Hematopoietic multipotent progenitor cell treated with erythropoietin and hydrocortisone succinate and interleukin-3 and kit ligand, for 8 days (in vitro differentiated cells): ENCODE data around the gene HMX1.

Experiments used
- DNase-seq: peaks from one replicate; pipeline ENCODE4 v3.0.0-alpha.2; 2015

HMX1 gene

DNA sequence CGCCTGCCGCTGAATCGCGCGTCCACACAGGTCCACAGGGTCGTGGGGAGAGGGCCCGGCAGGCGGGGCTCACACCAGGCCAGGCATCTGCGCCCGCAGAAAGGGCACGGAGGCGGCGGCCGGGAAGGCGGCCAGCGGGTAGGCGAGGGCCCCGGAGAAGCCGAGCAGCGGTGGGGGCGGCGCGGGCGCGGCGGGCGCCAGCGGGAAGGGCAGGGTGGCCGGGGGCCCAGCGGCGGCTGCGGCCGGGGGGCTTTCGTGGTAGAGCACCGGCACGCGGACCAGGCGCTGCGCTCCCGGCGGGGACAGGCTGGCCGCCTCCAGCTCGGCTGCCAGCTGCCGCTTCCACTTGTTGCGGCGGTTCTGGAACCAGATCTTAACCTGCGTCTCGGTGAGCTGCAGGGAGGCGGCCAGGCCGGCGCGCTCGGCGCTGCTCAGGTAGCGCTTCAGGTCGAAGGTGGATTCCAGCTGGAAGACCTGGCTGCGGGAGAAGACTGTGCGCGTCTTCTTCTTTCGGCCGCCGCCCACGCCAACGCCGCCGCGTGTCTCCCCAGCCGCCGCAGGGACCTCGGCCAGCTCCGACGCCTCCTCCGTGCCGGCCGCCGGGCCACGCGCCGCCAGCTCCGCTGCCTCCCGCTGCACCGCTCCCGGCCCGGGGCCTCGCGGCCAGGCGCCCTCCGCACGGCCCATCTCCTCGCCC is 3.9 kb downstream of the HMX1 start:
- DNase-seq: no peak

- no peak for DNase-seq
These were observed 4.6 kb downstream of the HMX1 start for GRCh38 chr4:8866828-8867623.

DNA sequence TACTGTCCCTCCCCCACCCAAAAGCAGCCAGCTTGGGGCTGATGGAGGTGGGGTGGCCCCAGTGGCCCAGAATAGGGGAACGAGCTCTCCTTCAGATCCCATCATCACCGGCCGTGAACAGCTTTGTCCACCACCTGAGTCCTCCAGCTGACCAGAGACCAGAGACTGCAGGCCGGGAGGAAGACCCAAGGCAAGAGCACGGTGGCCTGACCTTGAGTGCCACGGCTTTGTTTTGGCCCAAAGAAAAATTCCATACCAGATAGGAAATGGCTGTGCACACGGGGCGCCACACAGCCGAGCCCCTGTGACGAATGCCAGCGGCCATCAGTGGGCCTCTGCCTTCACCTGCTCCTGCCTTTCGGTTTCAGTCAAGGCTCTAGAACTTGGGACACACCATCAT is 5.2 kb downstream of the HMX1 start:
- DNase-seq: no peak

- no peak for DNase-seq
These were observed 5.8 kb downstream of the HMX1 start for GRCh38 chr4:8865681-8866310.

DNA sequence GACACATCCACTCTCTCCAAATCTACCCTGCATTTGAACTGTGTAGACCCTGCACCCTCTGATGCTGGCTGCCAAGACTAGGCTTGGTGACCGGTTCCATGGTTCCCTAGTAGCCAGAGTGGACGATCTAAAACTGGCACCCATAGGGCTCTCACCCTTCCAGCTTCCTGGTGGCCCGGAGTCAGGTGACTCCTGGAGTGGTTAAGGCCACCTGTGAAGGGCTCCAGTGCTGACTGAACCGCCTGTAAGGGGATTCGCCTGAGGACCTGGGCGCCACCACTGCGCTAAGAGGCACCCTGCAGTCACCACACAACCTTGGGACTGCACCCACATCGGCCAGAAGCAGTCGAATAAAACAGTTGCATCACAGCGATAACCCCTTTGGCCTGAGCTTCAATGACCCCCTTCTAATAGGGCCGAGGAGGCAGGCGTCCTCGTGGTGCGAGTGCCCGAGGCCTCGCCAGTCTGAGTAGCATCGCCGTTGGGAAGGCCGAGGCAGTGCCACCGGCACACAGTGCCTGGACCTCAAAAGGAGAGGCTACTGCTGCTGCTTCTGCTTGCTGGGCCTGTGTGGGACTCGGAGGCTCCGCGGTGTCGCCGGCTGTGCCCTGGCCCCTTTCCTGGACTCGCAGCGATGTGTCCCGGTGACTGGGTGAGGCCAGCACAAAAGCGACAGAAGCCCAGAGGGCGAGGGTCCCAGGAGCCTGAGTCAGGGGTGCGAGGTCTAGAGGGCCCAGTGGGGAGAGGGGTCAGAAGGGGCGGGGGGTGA is 6.5 kb downstream of the HMX1 start:
- no peak for DNase-seq

- no peak for DNase-seq
These were observed 7.7 kb downstream of the HMX1 start for GRCh38 chr4:8863686-8864682.

DNA sequence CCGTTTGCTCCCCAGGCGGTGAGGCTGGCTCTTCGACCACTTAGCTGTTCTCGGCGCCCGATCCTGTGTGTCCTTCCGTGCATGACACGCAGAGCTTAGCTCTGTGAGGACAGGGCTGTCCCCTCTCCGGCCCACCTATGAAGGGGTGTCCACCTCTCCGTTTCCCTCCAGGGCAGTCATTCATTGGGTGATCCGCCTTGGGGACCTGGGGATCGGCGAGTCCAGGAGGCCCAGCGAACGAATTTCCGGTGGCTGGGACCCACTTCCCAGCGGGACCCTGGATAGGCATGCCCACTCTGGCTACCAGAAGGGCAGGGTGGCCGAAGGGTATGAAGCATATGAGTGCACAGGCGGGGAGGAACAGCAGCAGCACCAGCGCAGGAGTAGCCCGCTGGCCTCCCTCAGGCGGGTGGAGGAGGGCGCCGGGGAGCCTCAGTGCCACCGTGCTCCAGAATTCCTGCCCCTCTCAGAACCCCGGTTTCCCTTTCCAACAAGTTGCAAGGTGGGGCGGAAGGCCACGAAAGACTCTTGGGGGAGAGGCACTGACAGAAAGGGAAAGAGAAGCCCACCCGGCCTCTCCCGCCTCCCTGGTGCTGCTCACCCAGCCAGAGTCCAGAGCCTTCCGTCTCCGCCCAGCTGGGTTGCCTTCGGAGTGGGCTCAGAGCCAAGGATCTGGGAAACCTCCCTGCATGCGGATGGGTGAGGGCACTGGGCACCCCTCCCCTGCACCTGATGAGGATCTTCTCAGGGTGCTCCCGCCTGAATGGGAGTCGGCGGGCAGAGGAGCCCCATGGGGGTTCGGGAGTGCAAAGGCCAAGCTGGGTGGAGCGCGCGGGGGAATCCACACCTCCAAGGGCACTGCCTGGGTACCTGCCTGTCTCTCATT is 8.6 kb downstream of the HMX1 start:
- no peak for DNase-seq

- DNase-seq: no peak
These were observed 9.3 kb downstream of the HMX1 start for GRCh38 chr4:8862334-8862733.

GRCh38 chr4:8861576-8862295 is 9.9 kb downstream of the HMX1 start:
- DNase-seq: no peak

- no peak for DNase-seq
These were observed 10.6 kb downstream of the HMX1 start for GRCh38 chr4:8860892-8861575.

DNA sequence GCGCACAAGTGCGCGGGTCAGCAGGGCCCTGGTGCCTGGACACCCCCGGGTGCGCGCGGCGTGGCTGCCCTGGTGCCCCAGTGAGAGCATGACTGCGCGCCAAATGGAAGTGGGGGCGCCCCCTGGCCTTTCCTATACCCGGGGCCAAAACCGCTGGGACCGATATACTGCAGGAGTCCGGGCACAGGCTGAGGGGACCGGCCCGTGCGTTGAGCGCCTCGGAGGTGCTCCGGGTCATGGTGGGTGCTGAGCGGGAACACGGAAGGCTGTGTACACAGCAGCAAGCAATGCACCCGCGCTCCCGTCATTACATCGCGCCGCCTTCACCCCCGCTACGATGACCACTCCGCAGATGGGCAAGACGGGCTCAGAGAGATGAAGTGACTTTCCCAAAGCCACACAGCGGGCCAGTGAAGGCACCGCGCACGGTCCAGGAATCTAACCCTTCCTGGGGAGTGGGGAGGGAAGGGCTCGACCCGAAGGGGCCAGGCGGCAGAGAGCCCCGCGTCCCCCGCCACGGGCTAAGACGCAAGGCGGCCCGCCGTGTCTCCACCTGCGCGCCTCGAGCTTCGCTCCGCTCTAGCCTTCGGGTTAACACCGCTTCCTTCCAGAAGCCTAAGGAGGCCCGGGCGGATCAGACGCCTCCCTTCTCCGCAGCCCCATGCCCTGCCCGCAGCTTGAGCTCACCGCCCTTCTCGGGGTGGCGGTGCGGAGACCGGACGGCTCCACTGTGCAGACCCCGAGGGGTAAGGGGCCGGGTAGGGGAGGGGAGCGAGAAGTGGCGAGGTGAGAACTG is 11.3 kb downstream of the HMX1 start:
- no peak for DNase-seq

DNA sequence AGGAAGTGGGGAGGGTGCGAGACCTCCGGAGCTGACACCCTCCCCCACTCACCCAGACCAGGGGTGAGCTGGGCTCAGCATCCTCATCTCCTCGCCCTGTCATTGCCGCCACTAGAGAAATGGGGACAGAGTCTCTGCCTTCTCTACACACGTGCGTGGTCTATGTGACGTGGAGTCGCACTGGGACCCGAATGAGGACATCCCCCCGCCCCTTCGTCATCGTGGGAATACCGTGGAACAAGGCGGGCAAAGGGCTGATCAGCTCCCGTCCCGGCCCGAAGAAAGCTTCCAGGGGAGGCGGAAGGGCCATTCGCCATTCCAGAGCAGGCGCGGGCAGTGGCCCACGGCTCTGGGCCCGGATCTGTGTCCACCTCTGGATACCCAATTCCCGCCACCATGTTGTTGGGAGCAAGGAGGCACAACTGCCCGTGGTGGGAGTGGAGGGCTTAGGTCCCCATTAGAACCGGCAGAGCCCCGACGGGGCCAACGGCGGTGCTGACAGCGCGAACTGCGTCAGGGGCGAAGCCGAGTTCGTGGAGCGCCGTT is 12.0 kb downstream of the HMX1 start:
- no peak for DNase-seq

DNA sequence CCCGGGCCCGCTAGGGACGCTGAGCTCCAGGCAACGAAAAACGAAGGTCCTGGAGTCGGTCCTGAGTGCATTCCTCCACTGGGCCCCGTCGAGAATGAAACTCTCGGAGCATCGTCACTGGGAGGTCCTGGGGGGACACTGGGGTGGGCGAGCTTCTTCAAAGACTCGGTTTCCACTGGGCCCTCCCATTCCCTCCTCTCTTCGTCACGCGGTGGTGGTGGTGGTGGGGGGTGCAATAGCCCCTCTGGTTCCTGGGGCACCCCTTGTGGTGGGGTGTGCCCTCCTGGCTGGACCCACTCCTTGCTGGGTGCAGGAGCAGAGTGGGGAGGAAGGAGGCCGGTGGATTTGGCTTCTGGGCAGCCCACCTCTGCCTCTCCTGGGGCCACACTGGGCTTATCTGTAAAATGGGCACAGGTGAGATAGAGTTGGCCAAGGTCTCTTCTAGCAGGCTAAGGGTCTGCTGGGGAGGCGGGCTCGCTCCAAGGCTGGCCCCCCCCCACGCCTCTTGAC is 12.9 kb downstream of the HMX1 start:
- no peak for DNase-seq

GRCh38 chr4:8857766-8858700 is 13.6 kb downstream of the HMX1 start:
- DNase-seq: no peak

- no peak for DNase-seq
These were observed 14.6 kb downstream of the HMX1 start for GRCh38 chr4:8856835-8857621.

- DNase-seq: no peak
These were observed 15.8 kb downstream of the HMX1 start for GRCh38 chr4:8855818-8856245.
